T47D (cell line): Measurements from ENCODE around the gene FAM50B.

Source experiments
- DNase-seq, 2 experiments: peaks; one replicate each; pipeline versions ENCODE4 v3.0.0 to v3.0.0-alpha.2; 2011 to 2012; ENCODE audit warnings: low read depth in 1 of 2, low spot score in 1 of 2
- JUND ChIP-seq: IDR thresholded peaks from 2 replicates; pipeline ENCODE4 v1.6.1; 2012; ENCODE audit warnings: low read depth
- in situ Hi-C: cut with HindIII; loops from 2 replicates; pipeline ENCODE4 v1.10.0; 2016; ENCODE audit warnings: low sequenced_read_pairs, low pct_unique_long_range_greater_than_20kb

FAM50B gene

GRCh38 chr6:3885262-3886036, 36.3 kb downstream of the FAM50B start:
- no peak for TF ChIP-seq JUND
- peak in 1 of 2 experiments; percentile 65 for DNase-seq
- in situ Hi-C loops, result no loop called here

- TF ChIP-seq JUND, result no peak
- peak in 1 of 2 experiments; percentile 65 for DNase-seq
- in situ Hi-C loops, result no loop called here
Observed at GRCh38 chr6:3887150-3887700, 38.1 kb downstream of the FAM50B start.

GRCh38 chr6:3888153-3888957, 39.2 kb downstream of the FAM50B start:
- no peak for TF ChIP-seq JUND
- DNase-seq, result no peak
- in situ Hi-C loops, result no loop called here

GRCh38 chr6:3890047-3890446, 40.9 kb downstream of the FAM50B start:
- DNase-seq, result no peak
- TF ChIP-seq JUND, result no peak
- in situ Hi-C loops, result no loop called here

- DNase-seq, result no peak
- in situ Hi-C loops, result no loop called here
- TF ChIP-seq JUND, result no peak
Observed at GRCh38 chr6:3891883-3892282, 42.7 kb downstream of the FAM50B start.

GRCh38 chr6:3892603-3893002, 43.4 kb downstream of the FAM50B start:
- no peak for DNase-seq
- TF ChIP-seq JUND, result no peak
- in situ Hi-C loops, result no loop called here

GRCh38 chr6:3893487-3893886, 44.3 kb downstream of the FAM50B start:
- DNase-seq, result no peak
- TF ChIP-seq JUND, result no peak
- in situ Hi-C loops, result no loop called here

GRCh38 chr6:3893917-3894316, 44.7 kb downstream of the FAM50B start:
- TF ChIP-seq JUND, result no peak
- in situ Hi-C loops, result no loop called here
- DNase-seq, result no peak

GRCh38 chr6:3894590-3895311, 45.6 kb downstream of the FAM50B start:
- no peak for DNase-seq
- in situ Hi-C loops, result no loop called here
- no peak for TF ChIP-seq JUND

- DNase-seq, result no peak
- no peak for TF ChIP-seq JUND
- in situ Hi-C loops, result no loop called here
Observed at GRCh38 chr6:3895312-3895653, 46.1 kb downstream of the FAM50B start.

- TF ChIP-seq JUND, result no peak
- in situ Hi-C loops, result no loop called here
- DNase-seq, result no peak
Observed at GRCh38 chr6:3895805-3896204, 46.6 kb downstream of the FAM50B start.

GRCh38 chr6:3898265-3898994, 49.3 kb downstream of the FAM50B start:
- no peak for TF ChIP-seq JUND
- no peak for DNase-seq
- in situ Hi-C loops, result no loop called here
